ENCODE data around the gene SEMA3C. TPM values are rescaled to one million over a fixed set of nuclear protein-coding genes. Genes with fewer than 3 reads are reported as not detected.

Gene SEMA3C
- total RNA-seq, 4 donors from 2014 or later = 117 to 181 (median 158) TPM

DNA sequence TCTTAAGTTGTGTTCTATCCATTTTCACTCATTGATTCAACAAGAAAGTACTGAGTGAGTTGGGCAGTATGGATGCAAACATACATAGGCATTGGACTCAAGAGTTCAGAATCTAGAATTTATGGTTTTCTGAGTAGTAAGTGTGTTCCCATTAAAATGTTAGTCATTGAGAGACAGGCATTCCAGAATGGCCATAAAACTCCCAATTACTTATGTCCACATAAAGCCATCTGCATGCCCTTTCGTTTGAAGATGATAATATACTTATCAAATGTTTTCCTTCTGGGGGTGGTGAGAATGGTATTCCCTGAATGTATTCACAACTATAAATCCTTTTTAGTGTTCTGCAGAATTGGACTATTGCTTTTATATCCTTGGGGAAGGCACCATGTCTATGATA is 148.8 kb downstream of the SEMA3C start:
- intact Hi-C loops (cut with DNase I) = no loop called here
- TF ChIP-seq, protein P1, sequence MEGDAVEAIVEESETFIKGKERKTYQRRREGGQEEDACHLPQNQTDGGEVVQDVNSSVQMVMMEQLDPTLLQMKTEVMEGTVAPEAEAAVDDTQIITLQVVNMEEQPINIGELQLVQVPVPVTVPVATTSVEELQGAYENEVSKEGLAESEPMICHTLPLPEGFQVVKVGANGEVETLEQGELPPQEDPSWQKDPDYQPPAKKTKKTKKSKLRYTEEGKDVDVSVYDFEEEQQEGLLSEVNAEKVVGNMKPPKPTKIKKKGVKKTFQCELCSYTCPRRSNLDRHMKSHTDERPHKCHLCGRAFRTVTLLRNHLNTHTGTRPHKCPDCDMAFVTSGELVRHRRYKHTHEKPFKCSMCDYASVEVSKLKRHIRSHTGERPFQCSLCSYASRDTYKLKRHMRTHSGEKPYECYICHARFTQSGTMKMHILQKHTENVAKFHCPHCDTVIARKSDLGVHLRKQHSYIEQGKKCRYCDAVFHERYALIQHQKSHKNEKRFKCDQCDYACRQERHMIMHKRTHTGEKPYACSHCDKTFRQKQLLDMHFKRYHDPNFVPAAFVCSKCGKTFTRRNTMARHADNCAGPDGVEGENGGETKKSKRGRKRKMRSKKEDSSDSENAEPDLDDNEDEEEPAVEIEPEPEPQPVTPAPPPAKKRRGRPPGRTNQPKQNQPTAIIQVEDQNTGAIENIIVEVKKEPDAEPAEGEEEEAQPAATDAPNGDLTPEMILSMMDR (IDR thresholded peaks at IDR 0.05) = no peak
- no peak for TF ChIP-seq EP300 (IDR thresholded peaks at IDR 0.05)
- TF ChIP-seq POLR2AphosphoS5 (IDR thresholded peaks at IDR 0.05) = no peak
- no peak for TF ChIP-seq POLR2A (IDR thresholded peaks at IDR 0.05; ENCODE audit: low read depth)
- peak overlapping the region in 1 of 4 donors; percentile 66 for H3K27ac ChIP-seq (replicated peaks in 1 of 4)

DNA sequence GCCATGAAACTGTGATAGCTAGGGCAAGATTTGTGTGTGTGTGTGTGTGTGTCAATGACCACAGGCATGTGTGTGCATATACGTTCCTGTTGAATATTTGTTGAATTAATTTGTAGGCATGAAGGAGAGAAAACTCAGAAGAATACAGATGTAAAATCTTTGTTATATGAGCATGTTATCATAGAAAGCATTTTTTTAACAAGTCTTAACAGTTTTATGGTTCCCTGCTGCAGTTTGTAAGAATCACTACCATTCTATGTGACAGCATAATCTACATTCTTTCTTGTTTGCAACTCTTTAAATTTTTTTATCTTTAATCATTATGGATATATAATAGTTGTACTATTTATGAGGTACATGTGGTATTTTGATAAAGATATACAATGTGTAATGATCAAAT is 150.1 kb downstream of the SEMA3C start:
- WGBS = 87% methylated on average over 1 of the region's 1 CpG
- intact Hi-C loops (cut with DNase I) = no loop called here
- Histone ChIP-seq H3K4me1 (peaks cover 19 to 61% (median 56%) of the 10 kb centered on the region in 4 donors), H3K9me3 (no peaks in the 10 kb centered on the region), H3K4me3 (no peak overlapping the region), H3K27me3 (no peaks in the 10 kb centered on the region), H3K27ac (replicated peaks in 1 of 4) (peak overlapping the region in 1 of 4 donors; percentile 28), H3K36me3 (no peaks in the 10 kb centered on the region)
- no peak for DNase-seq (ENCODE audit: extremely low spot score)
- TF ChIP-seq, protein P1 (IDR thresholded peaks at IDR 0.05) = no peak
- TF ChIP-seq EP300 (IDR thresholded peaks at IDR 0.05) (no peak), POLR2AphosphoS5 (IDR thresholded peaks at IDR 0.05) (no peak), POLR2A (IDR thresholded peaks at IDR 0.05; ENCODE audit: low read depth) (no peak)

More for the DNA sequence above, 148.8 kb downstream of the SEMA3C start:
- H3K27me3 ChIP-seq = no peaks in the 10 kb centered on the region
- DNase-seq (ENCODE audit: extremely low spot score) = no peak
- H3K9me3 ChIP-seq = no peaks in the 10 kb centered on the region
- no peaks in the 10 kb centered on the region for H3K36me3 ChIP-seq
- WGBS = 100% methylated on average over 1 of the region's 1 CpG
- H3K4me3 ChIP-seq = no peak overlapping the region
- peaks cover 17 to 64% (median 60%) of the 10 kb centered on the region in 4 donors for H3K4me1 ChIP-seq

DNA sequence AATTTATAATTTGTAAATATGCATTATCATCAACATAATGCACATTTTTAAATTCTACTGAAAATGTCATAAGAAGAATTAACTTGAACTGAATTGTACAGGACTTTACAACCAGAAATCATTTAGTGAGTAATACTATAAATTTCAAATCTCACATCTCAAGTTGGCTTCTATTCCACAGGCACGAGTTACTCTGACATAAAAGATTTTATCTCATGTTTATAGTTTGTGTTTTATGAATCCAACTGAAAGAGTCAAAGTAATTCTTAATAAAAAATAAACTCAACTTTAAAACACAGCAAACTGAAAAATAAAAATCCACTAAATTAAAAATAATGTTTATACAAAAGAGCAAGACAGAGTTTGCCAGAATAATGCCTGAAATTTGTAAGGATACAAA is 151.2 kb downstream of the SEMA3C start:
- Histone ChIP-seq H3K27ac (replicated peaks in 1 of 4) (peak overlapping the region in 1 of 4 donors; percentile 43), H3K4me3 (no peak overlapping the region), H3K4me1 (peaks cover 9 to 61% (median 53%) of the 10 kb centered on the region in 4 donors), H3K36me3 (no peaks in the 10 kb centered on the region), H3K27me3 (no peaks in the 10 kb centered on the region), H3K9me3 (no peaks in the 10 kb centered on the region)
- intact Hi-C loops (cut with DNase I) = no loop called here
- 9% methylated on average over 1 of the region's 1 CpG for WGBS
- no peak for DNase-seq (ENCODE audit: extremely low spot score)
- TF ChIP-seq POLR2A (IDR thresholded peaks at IDR 0.05; ENCODE audit: low read depth) = no peak
- no peak for TF ChIP-seq EP300 (IDR thresholded peaks at IDR 0.05)
- TF ChIP-seq POLR2AphosphoS5 (IDR thresholded peaks at IDR 0.05) = no peak
- TF ChIP-seq, protein P1 (IDR thresholded peaks at IDR 0.05) = no peak

DNA sequence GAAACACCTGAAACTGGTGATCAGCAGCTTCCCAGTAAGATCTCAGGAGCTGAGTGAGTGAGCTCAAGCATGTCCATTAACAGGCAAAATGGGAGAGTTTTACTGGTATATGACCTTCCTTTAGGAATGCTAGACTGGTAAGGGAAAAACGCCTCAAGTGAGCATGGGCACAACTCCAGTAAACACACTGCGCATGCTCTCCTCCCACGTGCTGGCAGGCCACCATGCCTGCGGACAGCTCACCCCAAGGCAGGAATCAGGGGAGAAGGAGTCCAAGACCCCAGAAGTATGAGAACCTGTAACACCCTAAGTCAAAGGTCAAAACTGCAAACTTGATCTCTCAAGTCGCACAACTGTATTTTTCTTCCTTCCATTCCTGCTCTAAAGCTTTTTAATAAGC is 152.1 kb downstream of the SEMA3C start:
- Histone ChIP-seq H3K27me3 (no peaks in the 10 kb centered on the region), H3K4me1 (peaks cover 3 to 56% (median 47%) of the 10 kb centered on the region in 4 donors), H3K27ac (replicated peaks in 1 of 4) (peak overlapping the region in 2 of 4 donors; percentile 43), H3K36me3 (no peaks in the 10 kb centered on the region), H3K9me3 (no peaks in the 10 kb centered on the region), H3K4me3 (no peak overlapping the region)
- 74% methylated on average over 5 of the region's 5 CpGs for WGBS
- intact Hi-C loops (cut with DNase I) = no loop called here
- TF ChIP-seq POLR2AphosphoS5 (IDR thresholded peaks at IDR 0.05) = no peak
- no peak for TF ChIP-seq EP300 (IDR thresholded peaks at IDR 0.05)
- no peak for TF ChIP-seq POLR2A (IDR thresholded peaks at IDR 0.05; ENCODE audit: low read depth)
- TF ChIP-seq, protein P1 (IDR thresholded peaks at IDR 0.05) = no peak
- DNase-seq (ENCODE audit: extremely low spot score) = no peak

DNA sequence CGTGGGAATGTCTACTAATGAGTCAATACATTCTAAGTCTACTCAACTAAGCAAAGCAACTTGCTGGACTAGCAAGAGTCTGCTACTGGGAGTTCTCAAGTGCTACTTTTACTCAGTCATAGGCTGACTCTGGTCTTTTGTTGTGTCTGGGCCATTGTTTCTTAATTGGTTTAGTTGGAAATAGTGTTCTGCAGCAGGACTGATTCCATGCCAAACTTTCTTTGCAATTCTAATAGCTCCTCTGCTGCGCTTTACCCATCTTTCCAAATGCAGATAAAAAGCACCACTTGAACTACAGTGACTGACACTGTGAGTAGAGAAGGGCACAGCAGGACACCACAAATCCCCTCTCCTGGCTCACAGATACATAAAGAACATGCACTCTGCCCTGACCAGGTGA is 154.7 kb downstream of the SEMA3C start:
- Histone ChIP-seq H3K4me3 (no peak overlapping the region), H3K27me3 (no peaks in the 10 kb centered on the region), H3K27ac (replicated peaks in 1 of 4) (no peak overlapping the region), H3K9me3 (no peaks in the 10 kb centered on the region), H3K36me3 (no peaks in the 10 kb centered on the region), H3K4me1 (peaks cover 3 to 44% (median 40%) of the 10 kb centered on the region in 4 donors)
- WGBS = 98% methylated on average over 2 of the region's 2 CpGs
- intact Hi-C loops (cut with DNase I) = no loop called here
- TF ChIP-seq POLR2AphosphoS5 (IDR thresholded peaks at IDR 0.05) (no peak), EP300 (IDR thresholded peaks at IDR 0.05) (no peak), POLR2A (IDR thresholded peaks at IDR 0.05; ENCODE audit: low read depth) (no peak)
- TF ChIP-seq, protein P1 (IDR thresholded peaks at IDR 0.05) = no peak
- DNase-seq (ENCODE audit: extremely low spot score) = no peak
